Panc1 (cell line): Measurements from ENCODE around the gene MPHOSPH6. TPM values are rescaled to one million over a fixed set of nuclear protein-coding genes. Genes with fewer than 3 reads are reported as not detected.
A peak's percentile ranks its signal among the peaks of the same experiment; 100 is the strongest.

Source experiments
- ATAC-seq: fragments of 200-7000 bp; cut with Tn5 transposase; 2 replicates; pipeline ENCODE4 v1.9.1; 2020; ENCODE audit warnings: mild to moderate bottlenecking, moderate library complexity
- BruUV-seq: library from RNA; stranded (reverse); fragments of 400-500 nt; replicated peaks from 2 replicates; lab custom pipeline; 2021; lab: Mats Ljungman, UMichigan
- CTCF ChIA-PET: fragments of 300-600 bp; sonication (Branson Sonifier 250); formaldehyde crosslinking; loops from one replicate; lab custom pipeline; 2022; ENCODE audit warnings: antibody characterized with exemption; lab: Charles Lee
- POLR2A ChIA-PET: fragments of 300-600 bp; sonication (Branson Sonifier 250); formaldehyde crosslinking; loops from one replicate; lab custom pipeline; 2022; ENCODE audit warnings: antibody characterized with exemption; lab: Charles Lee
- DNase-seq: peaks from one replicate; pipeline ENCODE4 v3.0.0-alpha.2; 2010; ENCODE audit warnings: low read depth, low spot score
- H3K27ac ChIP-seq: 2 replicates; pipeline ENCODE4 v1.5.1; 2011; ENCODE audit warnings: mild to moderate bottlenecking, low read length, inconsistent platforms
- H3K27me3 ChIP-seq: fragments of 200-500 bp; sonication (Bioruptor generic); 2 replicates; pipeline ENCODE4 v1.6.0; 2014; ENCODE audit warnings: low read length, inconsistent platforms; ENCODE audit not compliant: control insufficient read depth, insufficient read depth
- H3K36me3 ChIP-seq: fragments of 200-500 bp; sonication (Bioruptor generic); 2 replicates; pipeline ENCODE4 v1.5.1; 2014; ENCODE audit warnings: inconsistent platforms, mild to moderate bottlenecking, low read length, moderate library complexity; ENCODE audit not compliant: control insufficient read depth, insufficient read depth
- H3K4me1 ChIP-seq: 2 replicates; pipeline ENCODE4 v1.5.1; 2011; ENCODE audit warnings: inconsistent platforms, mild to moderate bottlenecking, low read length, moderate library complexity; ENCODE audit not compliant: control insufficient read depth, insufficient read depth
- H3K4me3 ChIP-seq, 2 experiments: 2 replicates each; pipeline ENCODE4 v1.5.1; 2011 to 2012; ENCODE audit warnings: low read depth in 2 of 2, low read length in 2 of 2, mild to moderate bottlenecking in 2 of 2, inconsistent platforms in 1 of 2, moderate library complexity in 1 of 2
- H3K9me3 ChIP-seq: fragments of 200-500 bp; sonication (Bioruptor generic); 2 replicates; pipeline ENCODE4 v1.5.1; 2014; ENCODE audit warnings: low read depth, mild to moderate bottlenecking, inconsistent platforms, low read length, moderate library complexity; ENCODE audit not compliant: control insufficient read depth, insufficient read depth
- POLR2AphosphoS5 ChIP-seq: IDR thresholded peaks from 2 replicates; pipeline ENCODE4 v1.6.1; 2012; ENCODE audit warnings: mild to moderate bottlenecking, low read depth, low read length, moderate library complexity
- SIN3A ChIP-seq: IDR thresholded peaks from 2 replicates; pipeline ENCODE4 v1.6.1; 2012; ENCODE audit warnings: low read depth, mild to moderate bottlenecking, low read length, moderate library complexity, borderline replicate concordance; ENCODE audit not compliant: insufficient read depth
- TCF7L2 ChIP-seq: IDR thresholded peaks from 2 replicates; pipeline ENCODE4 v1.6.1; 2011; ENCODE audit warnings: mild to moderate bottlenecking, low read depth, low read length, inconsistent platforms
- in situ Hi-C: cut with HindIII; loops from 2 replicates; pipeline ENCODE4 v1.10.0; 2016; ENCODE audit warnings: low sequenced_read_pairs, low pct_unique_long_range_greater_than_20kb
- intact Hi-C: fragments of 100-400 bp; cut with micrococcal nuclease; formaldehyde crosslinking; loops from one replicate; pipeline ENCODE4 v1.10.0; 2022; ENCODE audit not compliant: unreplicated experiment
- total RNA-seq: library from RNA; stranded (reverse); gene quantifications from one replicate; pipeline ENCODE4 v1.2.1, GENCODE V29; 2021; ENCODE audit not compliant: unreplicated experiment
- TF ChIP-seq, protein P1 (sequence below): fragments of 450-650 bp; IDR thresholded peaks from 2 replicates; pipeline ENCODE4 v1.5.1; 2017; ENCODE audit warnings: mild to moderate bottlenecking
- TF ChIP-seq, protein P2 (sequence below), 2 experiments: IDR thresholded peaks; 2 replicates each; pipeline ENCODE4 v1.6.1; 2011 to 2012; ENCODE audit warnings: low read depth in 2 of 2, control low read depth in 1 of 2, low read length in 1 of 2, mild to moderate bottlenecking in 1 of 2, moderate library complexity in 1 of 2; ENCODE audit not compliant: insufficient read depth in 1 of 2

The MPHOSPH6 gene
- total RNA-seq, 1 experiment from 2014 or later = 36.7 TPM

GRCh38 chr16:82149536-82149935 is 20.5 kb downstream of the MPHOSPH6 start:
- DNase-seq (no peak), ATAC-seq (no peak)
- no peaks in the 10 kb centered on the region for H3K9me3 ChIP-seq
- H3K4me3 ChIP-seq = no peak overlapping the region
- TF ChIP-seq SIN3A (no peak), POLR2AphosphoS5 (no peak), TCF7L2 (no peak)
- TF ChIP-seq, protein P1, sequence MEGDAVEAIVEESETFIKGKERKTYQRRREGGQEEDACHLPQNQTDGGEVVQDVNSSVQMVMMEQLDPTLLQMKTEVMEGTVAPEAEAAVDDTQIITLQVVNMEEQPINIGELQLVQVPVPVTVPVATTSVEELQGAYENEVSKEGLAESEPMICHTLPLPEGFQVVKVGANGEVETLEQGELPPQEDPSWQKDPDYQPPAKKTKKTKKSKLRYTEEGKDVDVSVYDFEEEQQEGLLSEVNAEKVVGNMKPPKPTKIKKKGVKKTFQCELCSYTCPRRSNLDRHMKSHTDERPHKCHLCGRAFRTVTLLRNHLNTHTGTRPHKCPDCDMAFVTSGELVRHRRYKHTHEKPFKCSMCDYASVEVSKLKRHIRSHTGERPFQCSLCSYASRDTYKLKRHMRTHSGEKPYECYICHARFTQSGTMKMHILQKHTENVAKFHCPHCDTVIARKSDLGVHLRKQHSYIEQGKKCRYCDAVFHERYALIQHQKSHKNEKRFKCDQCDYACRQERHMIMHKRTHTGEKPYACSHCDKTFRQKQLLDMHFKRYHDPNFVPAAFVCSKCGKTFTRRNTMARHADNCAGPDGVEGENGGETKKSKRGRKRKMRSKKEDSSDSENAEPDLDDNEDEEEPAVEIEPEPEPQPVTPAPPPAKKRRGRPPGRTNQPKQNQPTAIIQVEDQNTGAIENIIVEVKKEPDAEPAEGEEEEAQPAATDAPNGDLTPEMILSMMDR = no peak
- TF ChIP-seq, protein P2, sequence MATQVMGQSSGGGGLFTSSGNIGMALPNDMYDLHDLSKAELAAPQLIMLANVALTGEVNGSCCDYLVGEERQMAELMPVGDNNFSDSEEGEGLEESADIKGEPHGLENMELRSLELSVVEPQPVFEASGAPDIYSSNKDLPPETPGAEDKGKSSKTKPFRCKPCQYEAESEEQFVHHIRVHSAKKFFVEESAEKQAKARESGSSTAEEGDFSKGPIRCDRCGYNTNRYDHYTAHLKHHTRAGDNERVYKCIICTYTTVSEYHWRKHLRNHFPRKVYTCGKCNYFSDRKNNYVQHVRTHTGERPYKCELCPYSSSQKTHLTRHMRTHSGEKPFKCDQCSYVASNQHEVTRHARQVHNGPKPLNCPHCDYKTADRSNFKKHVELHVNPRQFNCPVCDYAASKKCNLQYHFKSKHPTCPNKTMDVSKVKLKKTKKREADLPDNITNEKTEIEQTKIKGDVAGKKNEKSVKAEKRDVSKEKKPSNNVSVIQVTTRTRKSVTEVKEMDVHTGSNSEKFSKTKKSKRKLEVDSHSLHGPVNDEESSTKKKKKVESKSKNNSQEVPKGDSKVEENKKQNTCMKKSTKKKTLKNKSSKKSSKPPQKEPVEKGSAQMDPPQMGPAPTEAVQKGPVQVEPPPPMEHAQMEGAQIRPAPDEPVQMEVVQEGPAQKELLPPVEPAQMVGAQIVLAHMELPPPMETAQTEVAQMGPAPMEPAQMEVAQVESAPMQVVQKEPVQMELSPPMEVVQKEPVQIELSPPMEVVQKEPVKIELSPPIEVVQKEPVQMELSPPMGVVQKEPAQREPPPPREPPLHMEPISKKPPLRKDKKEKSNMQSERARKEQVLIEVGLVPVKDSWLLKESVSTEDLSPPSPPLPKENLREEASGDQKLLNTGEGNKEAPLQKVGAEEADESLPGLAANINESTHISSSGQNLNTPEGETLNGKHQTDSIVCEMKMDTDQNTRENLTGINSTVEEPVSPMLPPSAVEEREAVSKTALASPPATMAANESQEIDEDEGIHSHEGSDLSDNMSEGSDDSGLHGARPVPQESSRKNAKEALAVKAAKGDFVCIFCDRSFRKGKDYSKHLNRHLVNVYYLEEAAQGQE (IDR thresholded peaks at IDR 0.05; ENCODE audit: insufficient read depth in 1 of 2, low read depth in 2 of 2, low read length in 1 of 2) = no peak
- H3K27ac ChIP-seq = peak overlapping the region; percentile 86; the same call in 1 of the 2 replicates
- ChIA-PET POLR2A (no interaction called here), CTCF (no interaction called here)
- peaks cover 8% of the 10 kb centered on the region for H3K36me3 ChIP-seq
- intact Hi-C loops = no loop called here
- BruUV-seq = no TSS peak
- in situ Hi-C loops = no loop called here
- H3K4me1 ChIP-seq = peaks cover 19% of the 10 kb centered on the region
- no peaks in the 10 kb centered on the region for H3K27me3 ChIP-seq

DNA sequence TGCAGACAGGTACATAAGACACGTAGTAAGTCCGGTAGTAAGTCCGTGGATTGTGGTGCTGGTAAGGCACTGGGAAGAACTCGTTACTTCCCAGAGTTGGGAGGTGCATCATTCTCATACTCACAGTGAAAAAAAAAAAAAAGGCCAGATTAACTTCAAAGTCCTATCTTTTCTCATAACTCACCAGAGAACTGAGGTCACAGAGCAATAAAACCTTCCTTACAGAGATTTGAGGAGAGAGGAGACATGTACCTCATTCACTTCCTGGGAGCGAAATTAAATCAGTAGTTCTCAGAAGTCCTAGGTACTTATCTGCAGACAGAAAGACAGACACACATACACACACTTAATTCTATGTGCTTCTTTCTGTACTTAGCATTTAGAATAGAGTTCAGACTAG is 22.5 kb downstream of the MPHOSPH6 start:
- in situ Hi-C loops = no loop called here
- Histone ChIP-seq H3K27ac (peak overlapping the region; percentile 9; the same call in 1 of the 2 replicates), H3K4me3 (no peak overlapping the region), H3K36me3 (peaks cover 8% of the 10 kb centered on the region), H3K4me1 (peaks cover 11% of the 10 kb centered on the region), H3K27me3 (no peaks in the 10 kb centered on the region), H3K9me3 (no peaks in the 10 kb centered on the region)
- CTCF ChIA-PET = no interaction called here
- BruUV-seq = no TSS peak
- intact Hi-C loops = no loop called here
- TF ChIP-seq, protein P1 = no peak
- TF ChIP-seq, protein P2 (IDR thresholded peaks at IDR 0.05; ENCODE audit: insufficient read depth in 1 of 2, low read depth in 2 of 2, low read length in 1 of 2) = no peak
- TF ChIP-seq SIN3A (no peak), POLR2AphosphoS5 (no peak), TCF7L2 (no peak)
- POLR2A ChIA-PET = no interaction called here
- DNase-seq = no peak
- ATAC-seq = no peak
